A673 (cell line): ENCODE results near the gene DNAJC16. TPM values are rescaled to one million over a fixed set of nuclear protein-coding genes. Genes with fewer than 3 reads are reported as not detected.
"Not testable (repeated sequence)": the region's sequence is repeated elsewhere in the genome, so short reads cannot be mapped to it uniquely, and the experiment has no call there.

Experiments
- BruUV-seq: library from RNA; stranded (reverse); fragments of 400-500 nt; replicated peaks from 2 replicates; lab custom pipeline; 2021; lab: Mats Ljungman, UMichigan
- CTCF ChIA-PET: fragments of 300-600 bp; sonication (Branson Sonifier 250); formaldehyde crosslinking; loops from one replicate; lab custom pipeline; 2022; ENCODE audit warnings: antibody characterized with exemption; lab: Charles Lee
- POLR2A ChIA-PET: fragments of 300-600 bp; sonication (Branson Sonifier 250); formaldehyde crosslinking; loops from one replicate; lab custom pipeline; 2022; ENCODE audit warnings: antibody characterized with exemption; ENCODE audit not compliant: low non-redundant PET; lab: Charles Lee
- DNase-seq: peaks from one replicate; pipeline ENCODE4 v3.0.0-alpha.2; 2015; ENCODE audit warnings: low spot score
- H3K27ac ChIP-seq: fragments of 200-600 bp; sonication (generic); 2 replicates; pipeline ENCODE4 v1.5.1; 2016; ENCODE audit warnings: mixed run types, low read depth, mild to moderate bottlenecking, mixed read lengths, antibody characterized with exemption, low read length; ENCODE audit not compliant: poor library complexity, severe bottlenecking
- H3K27me3 ChIP-seq: fragments of 200-600 bp; sonication (generic); replicated peaks from 2 replicates; pipeline ENCODE4 v1.6.1; 2017; ENCODE audit warnings: mixed run types, low read depth, mild to moderate bottlenecking, mixed read lengths, antibody characterized with exemption, low read length; ENCODE audit not compliant: insufficient read depth, poor library complexity
- H3K36me3 ChIP-seq: fragments of 200-600 bp; sonication (generic); 2 replicates; pipeline ENCODE4 v1.6.1; 2016; ENCODE audit warnings: mixed run types, mild to moderate bottlenecking, mixed read lengths, antibody characterized with exemption, low read length; ENCODE audit not compliant: insufficient read depth, poor library complexity, severe bottlenecking
- H3K4me1 ChIP-seq: fragments of 200-600 bp; sonication (generic); 2 replicates; pipeline ENCODE4 v1.6.1; 2017; ENCODE audit warnings: mixed run types, mild to moderate bottlenecking, mixed read lengths, antibody characterized with exemption, low read length; ENCODE audit not compliant: insufficient read depth, poor library complexity, severe bottlenecking
- H3K4me3 ChIP-seq: fragments of 200-600 bp; sonication (generic); 2 replicates; pipeline ENCODE4 v1.5.1; 2016; ENCODE audit warnings: low read depth, mixed run types, mild to moderate bottlenecking, mixed read lengths, low read length; ENCODE audit not compliant: poor library complexity, severe bottlenecking
- H3K9me3 ChIP-seq: fragments of 200-600 bp; sonication (generic); 2 replicates; pipeline ENCODE4 v1.6.1; 2016; ENCODE audit warnings: mixed run types, low read depth, mild to moderate bottlenecking, mixed read lengths, antibody characterized with exemption, low read length; ENCODE audit not compliant: poor library complexity, severe bottlenecking
- EZH2 ChIP-seq: fragments of 200-600 bp; sonication (generic); IDR thresholded peaks from 2 replicates; pipeline ENCODE4 v1.6.1; 2017; ENCODE audit warnings: borderline replicate concordance, low read depth, mild to moderate bottlenecking, mixed read lengths, antibody characterized with exemption, low read length; ENCODE audit not compliant: poor library complexity, severe bottlenecking
- intact Hi-C: fragments of 100-400 bp; cut with micrococcal nuclease; formaldehyde crosslinking; loops from one replicate; pipeline ENCODE4 v1.10.0; 2022; ENCODE audit not compliant: unreplicated experiment
- total RNA-seq: library from RNA; stranded (reverse); gene quantifications from 2 replicates; pipeline ENCODE4 v1.2.3, GENCODE V29; 2021
- TF ChIP-seq, protein P1 (sequence below): fragments of 300-800, 200-600 bp; sonication (generic); conservative IDR thresholded peaks from 2 replicates; pipeline ENCODE4 v1.5.1; 2017; ENCODE audit warnings: low read depth, mild to moderate bottlenecking, antibody characterized with exemption, low read length, moderate library complexity, mixed read lengths

The DNAJC16 gene
- total RNA-seq, 1 experiment from 2014 or later = 17.1 TPM

- no peaks in the 10 kb centered on the region for H3K27me3 ChIP-seq
- ChIA-PET CTCF (no interaction called here), POLR2A (no interaction called here)
- H3K4me3 ChIP-seq = no peak overlapping the region
- H3K36me3 ChIP-seq = no peaks in the 10 kb centered on the region
- BruUV-seq = no TSS peak
- TF ChIP-seq EZH2 = no peak
- TF ChIP-seq, protein P1, sequence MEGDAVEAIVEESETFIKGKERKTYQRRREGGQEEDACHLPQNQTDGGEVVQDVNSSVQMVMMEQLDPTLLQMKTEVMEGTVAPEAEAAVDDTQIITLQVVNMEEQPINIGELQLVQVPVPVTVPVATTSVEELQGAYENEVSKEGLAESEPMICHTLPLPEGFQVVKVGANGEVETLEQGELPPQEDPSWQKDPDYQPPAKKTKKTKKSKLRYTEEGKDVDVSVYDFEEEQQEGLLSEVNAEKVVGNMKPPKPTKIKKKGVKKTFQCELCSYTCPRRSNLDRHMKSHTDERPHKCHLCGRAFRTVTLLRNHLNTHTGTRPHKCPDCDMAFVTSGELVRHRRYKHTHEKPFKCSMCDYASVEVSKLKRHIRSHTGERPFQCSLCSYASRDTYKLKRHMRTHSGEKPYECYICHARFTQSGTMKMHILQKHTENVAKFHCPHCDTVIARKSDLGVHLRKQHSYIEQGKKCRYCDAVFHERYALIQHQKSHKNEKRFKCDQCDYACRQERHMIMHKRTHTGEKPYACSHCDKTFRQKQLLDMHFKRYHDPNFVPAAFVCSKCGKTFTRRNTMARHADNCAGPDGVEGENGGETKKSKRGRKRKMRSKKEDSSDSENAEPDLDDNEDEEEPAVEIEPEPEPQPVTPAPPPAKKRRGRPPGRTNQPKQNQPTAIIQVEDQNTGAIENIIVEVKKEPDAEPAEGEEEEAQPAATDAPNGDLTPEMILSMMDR = no peak
- intact Hi-C loops = no loop called here
- DNase-seq = no peak
- no peaks in the 10 kb centered on the region for H3K4me1 ChIP-seq
- no peaks in the 10 kb centered on the region for H3K9me3 ChIP-seq
- no peak overlapping the region for H3K27ac ChIP-seq
These were observed 37.5 kb upstream of the DNAJC16 start for GRCh38 chr1:15489052-15489736.

GRCh38 chr1:15491010-15491409 lies 35.6 kb upstream of the DNAJC16 start:
- H3K4me3 ChIP-seq, H3K27me3 ChIP-seq, BruUV-seq, DNase-seq, intact Hi-C loops, POLR2A ChIA-PET, H3K9me3 ChIP-seq, H3K4me1 ChIP-seq, CTCF ChIA-PET, H3K36me3 ChIP-seq, H3K27ac ChIP-seq: not testable (repeated sequence)

GRCh38 chr1:15492596-15492995 lies 34.1 kb upstream of the DNAJC16 start:
- Histone ChIP-seq H3K27ac (no peak overlapping the region), H3K4me3 (no peak overlapping the region), H3K27me3 (no peaks in the 10 kb centered on the region), H3K9me3 (no peaks in the 10 kb centered on the region), H3K36me3 (no peaks in the 10 kb centered on the region), H3K4me1 (no peaks in the 10 kb centered on the region)
- no peak for TF ChIP-seq EZH2
- TF ChIP-seq, protein P1 = no peak
- no TSS peak for BruUV-seq
- intact Hi-C loops = no loop called here
- CTCF ChIA-PET = no interaction called here
- DNase-seq = no peak
- POLR2A ChIA-PET = no interaction called here

DNA sequence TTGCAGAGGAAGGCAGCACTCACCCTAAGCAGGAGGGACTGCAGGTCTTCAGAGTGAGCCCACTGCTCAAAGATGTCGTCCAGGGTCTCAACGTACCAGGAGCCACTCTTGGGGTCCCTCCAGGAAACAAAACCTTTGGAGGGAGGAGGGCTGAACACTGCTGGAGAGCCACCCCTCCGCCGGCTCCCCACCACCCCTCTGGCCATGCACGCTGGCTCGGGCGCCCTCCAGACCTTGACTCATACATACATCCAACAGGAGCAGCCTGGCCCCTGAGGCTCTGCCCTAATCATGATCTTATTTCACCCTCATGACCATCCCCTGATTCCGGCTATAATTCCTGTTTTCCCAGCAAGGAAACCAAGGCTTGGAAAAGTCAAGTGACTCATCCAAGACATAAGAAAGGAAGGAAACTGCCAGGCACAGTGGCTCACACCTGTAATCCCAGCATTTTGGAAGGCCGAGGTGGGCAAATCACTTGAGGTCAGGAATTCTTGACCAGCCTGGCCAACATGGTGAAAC lies 32.7 kb upstream of the DNAJC16 start:
- no peak for DNase-seq
- intact Hi-C loops = no loop called here
- ChIA-PET POLR2A (no interaction called here), CTCF (no interaction called here)
- BruUV-seq = no TSS peak
- H3K27me3 ChIP-seq = no peaks in the 10 kb centered on the region
- H3K9me3 ChIP-seq = no peaks in the 10 kb centered on the region
- H3K4me1 ChIP-seq = no peaks in the 10 kb centered on the region
- no peak overlapping the region for H3K4me3 ChIP-seq
- H3K36me3 ChIP-seq = no peaks in the 10 kb centered on the region
- no peak overlapping the region for H3K27ac ChIP-seq
- TF ChIP-seq, protein P1 = no peak
- no peak for TF ChIP-seq EZH2
